IMR-90 (cell line): ENCODE results near the gene DCHS1. TPM values are rescaled to one million over a fixed set of nuclear protein-coding genes. Genes with fewer than 3 reads are reported as not detected.

Source experiments
- ATAC-seq: fragments of 200-7000 bp; cut with Tn5 transposase; 2 replicates; pipeline ENCODE4 v1.9.1; 2020; ENCODE audit warnings: low read depth, mild to moderate bottlenecking, moderate library complexity
- BruUV-seq: library from RNA; stranded (reverse); fragments of 400-500 nt; replicated peaks from 2 replicates; lab custom pipeline; 2021; lab: Mats Ljungman, UMichigan
- CTCF ChIA-PET: fragments of 300-600 bp; formaldehyde crosslinking; extraction: SDS; loops from one replicate; lab custom pipeline; 2021; ENCODE audit warnings: antibody characterized with exemption; lab: Yijun Ruan, JAX
- POLR2A ChIA-PET: fragments of 300-600 bp; sonication (Branson Sonifier 250); formaldehyde crosslinking; loops from one replicate; lab custom pipeline; 2022; ENCODE audit warnings: antibody characterized with exemption; ENCODE audit not compliant: unreplicated experiment; lab: Charles Lee
- DNase-seq: peaks from one replicate; pipeline ENCODE4 v3.0.0; 2013
- H2AFZ ChIP-seq: replicated peaks from 2 replicates; pipeline ENCODE3; 2013; ENCODE audit warnings: low read length, mild to moderate bottlenecking; ENCODE audit not compliant: poor library complexity
- H2AK5ac ChIP-seq: 2 replicates; pipeline ENCODE4 v1.6.1; 2013; ENCODE audit warnings: low read depth, low read length, inconsistent platforms
- H2AK9ac ChIP-seq: replicated peaks from 2 replicates; pipeline ENCODE3; 2013; ENCODE audit warnings: mild to moderate bottlenecking, low read depth, low read length, moderate library complexity; ENCODE audit not compliant: poor library complexity
- H2BK120ac ChIP-seq: 2 replicates; pipeline ENCODE4 v1.6.1; 2013; ENCODE audit warnings: low read depth, low read length, inconsistent platforms
- H2BK15ac ChIP-seq: 3 replicates; pipeline ENCODE4 v1.6.1; 2013; ENCODE audit warnings: low read depth, low read length, inconsistent platforms
- H2BK20ac ChIP-seq: 2 replicates; pipeline ENCODE4 v1.6.1; 2013; ENCODE audit warnings: low read depth, mild to moderate bottlenecking, inconsistent platforms, low read length, moderate library complexity
- H2BK5ac ChIP-seq: 2 replicates; pipeline ENCODE4 v1.6.1; 2013; ENCODE audit warnings: mild to moderate bottlenecking, low read depth, low read length, inconsistent platforms; ENCODE audit not compliant: poor library complexity, severe bottlenecking
- H3K14ac ChIP-seq: replicated peaks from 2 replicates; pipeline ENCODE4 v1.6.1; 2013; ENCODE audit warnings: low read depth, low read length, inconsistent platforms
- H3K18ac ChIP-seq: 2 replicates; pipeline ENCODE4 v1.6.1; 2013; ENCODE audit warnings: low read depth, low read length, control low read depth
- H3K23ac ChIP-seq: 2 replicates; pipeline ENCODE4 v1.6.1; 2013; ENCODE audit warnings: low read depth, low read length, inconsistent platforms
- H3K27ac ChIP-seq: 2 replicates; pipeline ENCODE4 v1.5.1; 2013; ENCODE audit warnings: mild to moderate bottlenecking, control low read depth, low read length; ENCODE audit not compliant: insufficient read depth
- H3K27me3 ChIP-seq: 2 replicates; pipeline ENCODE4 v1.6.1; 2013; ENCODE audit warnings: low read length; ENCODE audit not compliant: control insufficient read depth, insufficient read depth
- H3K36me3 ChIP-seq: 2 replicates; pipeline ENCODE4 v1.6.1; 2013; ENCODE audit warnings: low read length, mixed read lengths; ENCODE audit not compliant: control insufficient read depth, insufficient read depth
- H3K4ac ChIP-seq: 2 replicates; pipeline ENCODE4 v1.6.1; 2013; ENCODE audit warnings: low read depth, low read length, inconsistent platforms
- H3K4me1 ChIP-seq: 2 replicates; pipeline ENCODE4 v1.6.1; 2013; ENCODE audit warnings: low read length, mixed read lengths; ENCODE audit not compliant: control insufficient read depth, insufficient read depth
- H3K4me2 ChIP-seq: 2 replicates; pipeline ENCODE4 v1.6.1; 2013; ENCODE audit warnings: low read depth, mild to moderate bottlenecking, control low read depth, low read length, moderate library complexity
- H3K4me3 ChIP-seq: 2 replicates; pipeline ENCODE4 v1.5.1; 2013; ENCODE audit warnings: low read depth, mild to moderate bottlenecking, control low read depth, low read length, moderate library complexity; ENCODE audit not compliant: insufficient read depth
- H3K56ac ChIP-seq: 2 replicates; pipeline ENCODE4 v1.6.1; 2013; ENCODE audit warnings: low read length, inconsistent platforms; ENCODE audit not compliant: insufficient read depth; ENCODE audit errors: extremely low read depth
- H3K79me1 ChIP-seq, 2 experiments: 2 replicates each; pipeline ENCODE4 v1.6.1; 2013; ENCODE audit warnings: low read length in 2 of 2, inconsistent platforms in 1 of 2, low read depth in 1 of 2
- H3K9ac ChIP-seq: 2 replicates; pipeline ENCODE4 v1.6.1; 2013; ENCODE audit warnings: low read depth, low read length, control low read depth
- H3K9me1 ChIP-seq: 2 replicates; pipeline ENCODE4 v1.6.1; 2013; ENCODE audit warnings: low read length, inconsistent platforms; ENCODE audit not compliant: insufficient read depth
- H3K9me3 ChIP-seq: 2 replicates; pipeline ENCODE4 v1.6.1; 2013; ENCODE audit warnings: low read length; ENCODE audit not compliant: control insufficient read depth, insufficient read depth
- H4K20me1 ChIP-seq: 2 replicates; pipeline ENCODE4 v1.6.1; 2013; ENCODE audit warnings: low read length, inconsistent platforms; ENCODE audit not compliant: insufficient read depth
- H4K5ac ChIP-seq: 2 replicates; pipeline ENCODE4 v1.6.1; 2013; ENCODE audit warnings: mild to moderate bottlenecking, low read depth, low read length, control low read depth
- H4K8ac ChIP-seq, 2 experiments: 2 replicates each; pipeline ENCODE4 v1.6.1; 2013; ENCODE audit warnings: low read depth in 2 of 2, low read length in 2 of 2, control low read depth in 1 of 2, inconsistent platforms in 1 of 2
- H4K91ac ChIP-seq: 2 replicates; pipeline ENCODE4 v1.6.1; 2013; ENCODE audit warnings: low read depth, low read length, inconsistent platforms; ENCODE audit not compliant: insufficient read depth
- CTCF ChIP-seq: conservative IDR thresholded peaks from 2 replicates; pipeline ENCODE4 v1.5.1; 2012; ENCODE audit warnings: mild to moderate bottlenecking, low read depth, low read length, improper control_type of control experiment
- ELK1 ChIP-seq: fragments of 150-350 bp; IDR thresholded peaks from 2 replicates; pipeline ENCODE4 v1.6.1; 2016; ENCODE audit warnings: low read depth, mild to moderate bottlenecking, low read length, moderate library complexity, borderline replicate concordance
- RAD21 ChIP-seq: IDR thresholded peaks from 2 replicates; pipeline ENCODE4 v1.6.1; 2012; ENCODE audit warnings: low read length, improper control_type of control experiment
- RCOR1 ChIP-seq: IDR thresholded peaks from 2 replicates; pipeline ENCODE4 v1.6.1; 2012; ENCODE audit warnings: mild to moderate bottlenecking, low read length, improper control_type of control experiment; ENCODE audit not compliant: insufficient replicate concordance
- WGBS, 2 experiments: methylation state at CpG; one replicate each; pipeline versions ENCODE4 v1.1.5 to v1.1.7; 2013; ENCODE audit warnings: missing lambda C conversion rate in 2 of 2; ENCODE audit not compliant: insufficient read length in 1 of 2; ENCODE audit errors: extremely low coverage in 2 of 2; 5-methylcytosine and 5-hydroxymethylcytosine counted together
- dilution Hi-C: fragments of 300-500 bp; cut with HindIII; formaldehyde crosslinking; loops from one replicate; pipeline ENCODE4 v1.14.3; 2018; ENCODE audit warnings: low sequenced_read_pairs; ENCODE audit not compliant: unreplicated experiment
- in situ Hi-C: fragments of 300-500 bp; cut with MboI; formaldehyde crosslinking; loops from 3 replicates; pipeline ENCODE4 v1.14.3; 2019; ENCODE audit warnings: low sequenced_read_pairs, inconsistent platforms, mixed read lengths
- intact Hi-C: fragments of 100-400 bp; cut with micrococcal nuclease; formaldehyde crosslinking; loops from 2 replicates; pipeline ENCODE4 v1.10.0; 2022
- polyA plus RNA-seq, 3 experiments: library from polyadenylated mRNA; depleted of rRNA; stranded (reverse); fragments of >200 nt; gene quantifications; 2 replicates each; pipeline ENCODE4 v1.2.3, GENCODE V29; 2012; ENCODE audit warnings: low replicate concordance in 1 of 3
- total RNA-seq: library from RNA; depleted of rRNA; stranded (reverse); fragments of >200 nt; gene quantifications from 2 replicates; pipeline ENCODE4 v1.2.3, GENCODE V29; 2012

Gene DCHS1
- total and polyA plus RNA-seq, 2 of the 4 experiments (the other 2 are of a cell fraction), result 1.4 to 3.3 TPM

DNA sequence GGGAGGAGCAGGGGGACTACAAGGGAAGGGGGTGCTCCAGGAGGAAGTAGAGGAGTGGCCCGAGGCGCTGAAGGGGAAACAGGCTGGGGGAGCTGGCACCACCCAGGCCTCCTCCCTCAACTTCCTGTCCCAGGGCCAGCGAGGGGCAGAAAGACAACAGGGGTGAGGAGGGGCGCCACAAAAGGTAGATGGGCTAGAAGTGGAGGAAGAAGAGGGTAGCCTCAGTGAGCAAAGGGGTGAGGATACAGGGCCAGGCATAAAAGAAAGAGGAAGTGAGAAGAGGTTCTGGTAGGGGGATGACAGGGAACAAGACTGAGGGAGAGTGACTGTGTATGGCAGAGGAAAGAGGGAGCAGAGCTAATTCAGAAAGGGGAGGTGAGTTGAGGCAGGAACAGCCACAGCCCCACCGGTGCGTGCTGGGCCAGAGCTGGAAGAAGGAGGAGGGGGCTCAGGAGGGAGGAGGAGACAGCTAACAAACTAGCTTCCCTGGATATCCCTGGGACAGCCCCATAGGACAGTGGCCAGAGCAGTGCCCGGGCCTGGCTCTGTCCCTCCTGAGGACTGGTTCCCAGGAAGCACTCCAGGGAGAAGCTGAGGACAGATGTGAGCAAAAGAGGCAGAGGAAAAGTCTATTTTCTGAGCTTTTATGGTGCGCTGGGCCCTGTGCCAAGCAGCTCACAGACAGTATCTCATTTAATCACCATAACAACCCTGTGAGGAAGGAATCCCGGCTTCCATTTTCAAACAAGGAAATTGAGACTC is 8.5 kb downstream of the DCHS1 start:
- Histone ChIP-seq H3K9ac (no peak overlapping the region), H2AK9ac (peak overlapping the region; percentile 86), H2BK20ac (peak overlapping the region; percentile 32; the same call in 1 of the 2 replicates), H2AFZ (peak overlapping the region; percentile 83), H3K4me3 (no peak overlapping the region), H3K18ac (peak overlapping the region; percentile 68), H4K5ac (peak overlapping the region; percentile 28), H3K4me2 (no peak overlapping the region; the same call in 1 of the 2 replicates), H3K4me1 (peaks cover 16% of the 10 kb centered on the region), H4K8ac (peak overlapping the region; percentile 47 to 94; a peak in 3 of 4 replicates), H3K27ac (peak overlapping the region; percentile 9; the same call in 1 of the 2 replicates), H3K14ac (peak overlapping the region; percentile 64), H3K9me1 (peaks cover 26% of the 10 kb centered on the region), H3K79me1 (peaks cover 5 to 40% of the 10 kb centered on the region in 2 experiments; a peak in 3 of 4 replicates), H4K20me1 (peaks cover 5% of the 10 kb centered on the region; the same call in 1 of the 2 replicates), H3K36me3 (peaks cover 4% of the 10 kb centered on the region; the same call in 1 of the 2 replicates), H3K4ac (peak overlapping the region; percentile 83), H3K56ac (peak overlapping the region; percentile 35; the same call in 1 of the 2 replicates), H4K91ac (peak overlapping the region; percentile 85), H2BK120ac (peak overlapping the region; percentile 81), H3K9me3 (no peaks in the 10 kb centered on the region), H3K23ac (peak overlapping the region; percentile 86; the same call in 1 of the 2 replicates), H2AK5ac (peak overlapping the region; percentile 88), H2BK15ac (peak overlapping the region; percentile 18; the same call in 1 of the 3 replicates), H3K27me3 (0 out of 2 replicates have a peak, but pooled peaks cover 3% of the 10 kb centered on the region), H2BK5ac (peak overlapping the region; percentile 12)
- ATAC-seq (peak; percentile 36), DNase-seq (peak; percentile 56)
- BruUV-seq, result no TSS peak
- TF ChIP-seq ELK1 (no peak), CTCF (no peak), RAD21 (no peak), RCOR1 (no peak)
- ChIA-PET CTCF (interaction anchor here (1.1 kb wide), 1 partner anchor 36 kb away, joined by 4 read pairs; the partner anchor contains the start of gene MRPL17), POLR2A (no interaction called here)
- WGBS, 2 experiments, result no CpG with 5 or more reads among the region's 9 CpGs
- in situ Hi-C loops, result no loop called here
- intact Hi-C loops, result no loop called here
- dilution Hi-C loops, result no loop called here
